SKM-1 treated with dmso at 0.1 percent for 144 hours (cell line): ENCODE data around the gene KRTAP5-10.
"Not testable (repeated sequence)": the region's sequence is repeated elsewhere in the genome, so short reads cannot be mapped to it uniquely, and the experiment has no call there.

Source experiments
- DNase-seq: peaks from one replicate; lab custom pipeline; 2025; ENCODE audit not compliant: unreplicated experiment; lab: John Stamatoyannopoulos, UW

Gene KRTAP5-10, protein sequence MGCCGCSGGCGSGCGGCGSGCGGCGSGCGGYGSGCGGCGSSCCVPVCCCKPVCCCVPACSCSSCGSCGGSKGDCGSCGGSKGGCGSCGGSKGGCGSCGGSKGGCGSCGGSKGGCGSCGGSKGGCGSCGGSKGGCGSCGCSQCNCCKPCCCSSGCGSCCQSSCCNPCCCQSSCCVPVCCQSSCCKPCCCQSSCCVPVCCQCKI

GRCh38 chr11:71565263-71565662 is at the start of gene KRTAP5-10:
KRTAP5-10 (plus strand) TSS chr11:71565563; CDS start chr11:71565588, 25 bp downstream.
- no peak for DNase-seq

- no peak for DNase-seq
Observed at GRCh38 chr11:71518506-71519471, 46.6 kb upstream of the KRTAP5-10 start.

GRCh38 chr11:71519546-71519945 is 45.8 kb upstream of the KRTAP5-10 start:
- DNase-seq: no peak

GRCh38 chr11:71525188-71525937 is 40.0 kb upstream of the KRTAP5-10 start:
- DNase-seq: no peak

DNA sequence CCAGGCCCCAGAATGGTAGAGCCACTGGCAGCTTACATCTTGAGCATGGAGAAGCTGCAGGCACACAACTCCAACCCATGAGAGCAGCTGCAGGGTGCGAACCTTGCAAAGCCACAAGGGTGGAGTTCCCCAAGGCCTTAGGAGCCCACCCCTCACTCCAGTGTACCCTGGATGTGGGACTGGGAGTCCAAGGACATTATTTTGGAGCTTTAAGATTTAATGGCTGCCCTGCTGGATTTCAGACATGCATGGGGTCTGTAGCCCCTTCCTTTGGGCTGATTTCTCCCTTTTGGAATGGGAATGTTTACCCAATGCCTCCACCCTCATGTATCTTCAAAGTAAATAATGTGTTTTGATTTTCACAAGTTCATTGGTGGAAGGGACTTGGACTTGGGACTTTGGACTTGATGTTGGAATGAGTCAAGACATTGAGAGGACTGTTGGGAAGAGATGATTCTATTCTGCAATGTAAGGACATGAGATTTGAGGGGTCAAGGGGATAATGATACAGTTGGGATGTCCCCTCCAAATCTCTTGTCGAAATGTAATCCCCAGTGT is 39.3 kb upstream of the KRTAP5-10 start:
- no peak for DNase-seq

- DNase-seq: not testable (repeated sequence)
Observed at GRCh38 chr11:71526796-71527575, 38.4 kb upstream of the KRTAP5-10 start, which contains the start of gene KRTAP5-7. KRTAP5-7 (plus strand) TSS chr11:71527267; CDS start chr11:71527301, 34 bp downstream.

GRCh38 chr11:71527576-71528210 is 37.7 kb upstream of the KRTAP5-10 start:
- DNase-seq: no peak

DNA sequence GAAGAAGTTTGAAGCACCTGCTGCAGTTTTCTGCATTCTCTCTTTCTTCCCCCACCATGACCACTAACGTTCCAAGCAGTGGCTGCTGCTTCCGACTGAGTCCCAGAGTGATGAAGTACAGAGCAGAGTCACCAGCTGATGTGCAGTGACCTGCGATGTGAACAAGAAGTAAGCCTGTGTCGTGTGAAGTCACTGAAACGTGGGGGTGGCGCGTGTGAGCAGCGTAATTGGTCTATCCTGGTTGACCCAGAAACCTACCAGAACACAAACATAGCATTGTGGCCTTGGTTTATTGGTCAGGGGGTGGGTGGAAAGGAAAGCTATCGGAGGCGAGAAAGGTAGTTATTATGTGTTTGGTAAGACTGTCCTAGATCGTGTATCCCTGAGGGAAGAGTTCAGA is 34.8 kb upstream of the KRTAP5-10 start:
- DNase-seq: no peak

DNA sequence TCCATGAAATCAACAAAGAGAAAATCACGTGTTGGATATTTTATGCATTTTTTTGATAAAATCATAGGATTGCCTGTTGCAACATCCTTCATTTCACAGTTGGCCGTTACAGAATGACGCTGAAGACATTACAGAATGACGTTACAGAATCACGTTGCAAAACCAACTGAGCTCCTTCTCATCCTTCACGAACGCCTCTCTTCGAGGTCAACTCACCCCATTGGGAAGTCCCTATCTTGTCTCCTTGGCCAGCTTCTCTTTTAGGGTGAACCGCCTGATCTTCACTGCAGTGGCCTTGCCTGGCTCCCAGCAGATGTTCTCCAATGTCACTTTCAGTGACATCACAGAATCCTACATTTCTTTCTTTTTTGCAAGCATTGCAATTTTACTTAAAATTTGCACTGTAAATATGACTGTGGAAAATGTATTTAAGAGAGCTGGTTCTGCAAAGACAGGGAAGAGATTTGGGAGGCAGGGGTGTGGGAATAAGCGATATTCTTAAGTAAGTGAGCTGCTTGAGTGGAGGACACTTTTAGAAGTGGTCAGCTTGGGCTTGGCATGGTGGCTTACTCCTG is 33.2 kb upstream of the KRTAP5-10 start:
- DNase-seq: no peak

DNA sequence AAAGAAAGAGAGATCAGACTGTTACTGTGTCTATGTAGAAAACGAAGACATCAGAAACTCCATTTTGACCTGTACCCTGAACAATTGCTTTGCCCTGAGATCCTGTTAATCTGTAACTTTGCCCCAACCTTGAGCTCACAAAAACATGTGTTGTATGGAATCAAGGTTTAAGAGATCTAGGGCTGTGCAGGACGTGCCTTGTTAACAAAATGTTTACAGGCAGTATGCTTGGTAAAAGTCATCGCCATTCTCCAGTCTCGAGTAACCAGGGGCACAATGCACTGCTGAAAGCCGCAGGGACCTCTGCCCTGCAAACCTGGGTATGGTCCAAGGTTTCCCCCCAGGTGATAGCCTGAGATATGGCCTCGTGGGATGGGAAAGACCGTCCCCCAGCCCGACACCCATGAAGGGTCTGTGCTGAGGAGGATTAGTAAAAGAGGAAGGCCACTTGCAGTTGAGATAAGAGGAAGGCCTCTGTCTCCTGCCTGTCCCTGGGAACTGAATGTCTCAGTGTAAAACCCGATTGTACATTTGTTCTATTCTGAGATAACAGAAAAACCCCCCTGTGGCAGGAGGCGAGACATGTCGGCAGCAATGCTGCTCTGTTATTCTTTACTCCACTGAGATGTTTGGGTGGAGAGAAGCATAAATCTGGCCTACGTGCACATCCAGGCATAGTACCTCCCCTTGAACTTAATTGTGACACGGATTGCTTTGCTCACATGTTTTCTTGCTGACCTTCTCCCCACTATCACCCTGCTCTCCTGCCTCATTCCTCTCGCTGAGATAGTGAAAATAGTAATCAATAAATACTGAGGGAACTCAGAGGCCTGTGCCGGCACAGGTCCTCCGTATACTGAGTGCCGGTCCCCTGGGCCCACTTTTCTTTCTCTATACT is 30.4 kb upstream of the KRTAP5-10 start:
- DNase-seq: not testable (repeated sequence)

DNA sequence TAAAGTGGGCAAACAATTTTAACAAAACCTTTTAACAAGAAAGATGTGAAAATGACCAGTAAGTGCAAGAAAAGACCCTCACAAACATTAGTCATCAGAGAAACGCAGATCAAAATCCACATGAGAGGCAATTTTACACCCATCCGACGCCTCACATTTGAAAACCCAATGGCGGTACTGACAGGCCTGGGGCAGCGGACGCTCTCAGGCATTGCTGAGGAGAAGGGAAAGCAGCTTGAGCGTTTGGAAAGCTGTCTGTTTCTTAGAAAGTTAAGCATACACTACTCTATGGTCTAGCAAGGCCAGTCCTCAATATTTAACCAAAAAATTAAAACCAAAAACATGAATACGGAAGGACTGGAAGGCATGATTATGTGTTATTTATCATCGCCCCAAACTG is 29.5 kb upstream of the KRTAP5-10 start:
- DNase-seq: no peak

GRCh38 chr11:71537537-71537936 is 27.8 kb upstream of the KRTAP5-10 start:
- no peak for DNase-seq

DNA sequence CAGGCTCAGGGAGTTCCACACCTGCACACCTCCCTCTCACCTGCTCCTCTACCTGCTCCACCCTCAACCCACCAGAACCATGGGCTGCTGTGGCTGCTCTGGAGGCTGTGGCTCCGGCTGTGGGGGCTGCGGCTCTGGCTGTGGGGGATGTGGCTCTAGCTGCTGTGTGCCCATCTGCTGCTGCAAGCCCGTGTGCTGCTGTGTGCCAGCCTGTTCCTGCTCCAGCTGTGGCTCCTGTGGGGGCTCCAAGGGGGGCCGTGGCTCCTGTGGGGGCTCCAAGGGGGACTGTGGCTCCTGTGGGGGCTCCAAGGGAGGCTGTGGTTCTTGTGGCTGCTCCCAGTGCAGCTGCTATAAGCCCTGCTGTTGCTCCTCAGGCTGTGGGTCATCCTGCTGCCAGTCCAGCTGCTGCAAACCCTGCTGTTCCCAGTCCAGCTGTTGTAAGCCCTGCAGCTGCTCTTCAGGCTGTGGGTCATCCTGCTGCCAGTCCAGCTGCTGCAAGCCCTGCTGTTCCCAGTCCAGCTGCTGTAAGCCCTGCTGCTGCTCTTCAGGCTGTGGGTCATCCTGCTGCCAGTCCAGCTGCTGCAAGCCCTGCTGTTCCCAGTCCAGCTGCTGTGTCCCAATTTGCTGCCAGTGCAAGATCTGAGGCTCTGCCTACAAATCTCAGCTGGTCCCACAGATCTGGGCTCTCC is 27.2 kb upstream of the KRTAP5-10 start, which contains the start of gene KRTAP5-8:
TSS of gene KRTAP5-8 (plus strand) at position 49 of the 689 bp plus-strand sequence. CDS start at position 80, 31 bp downstream.
- DNase-seq: not testable (repeated sequence)

DNA sequence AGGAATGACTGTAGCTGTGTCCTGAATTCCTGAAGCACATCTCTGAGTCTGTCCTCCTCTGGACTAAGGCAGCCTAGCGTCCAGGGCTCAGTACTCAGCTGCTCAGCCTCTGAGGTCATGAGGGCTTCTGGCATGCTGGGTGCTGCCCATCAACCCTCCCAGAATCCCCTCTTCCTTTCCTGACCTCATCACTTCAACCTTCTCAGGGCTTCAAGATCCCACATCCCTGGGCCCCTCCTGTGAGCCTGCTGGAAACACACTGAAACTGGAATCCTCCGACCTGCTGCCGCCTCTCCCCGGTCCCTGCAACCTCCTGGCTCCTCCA is 26.7 kb upstream of the KRTAP5-10 start:
- DNase-seq: no peak

DNA sequence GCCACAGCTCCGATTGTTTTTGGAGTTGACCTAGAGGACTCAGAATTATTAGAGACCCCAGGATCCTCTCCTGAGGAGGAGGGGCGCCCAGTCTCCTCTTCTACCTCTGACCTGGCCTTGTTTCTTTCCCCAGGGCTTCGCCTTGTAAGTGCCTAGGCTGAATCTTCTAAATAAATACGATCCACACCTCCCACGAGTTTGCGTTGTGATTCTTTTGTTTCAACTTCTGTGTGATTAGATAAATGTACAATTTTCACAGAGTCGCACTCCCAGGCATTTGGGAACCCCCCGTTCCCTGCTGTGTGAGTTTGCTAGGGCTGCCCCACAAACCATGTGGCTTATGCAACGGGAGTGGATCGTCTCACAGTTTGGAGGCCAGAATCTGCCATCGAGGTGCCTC is 26.3 kb upstream of the KRTAP5-10 start:
- no peak for DNase-seq

DNA sequence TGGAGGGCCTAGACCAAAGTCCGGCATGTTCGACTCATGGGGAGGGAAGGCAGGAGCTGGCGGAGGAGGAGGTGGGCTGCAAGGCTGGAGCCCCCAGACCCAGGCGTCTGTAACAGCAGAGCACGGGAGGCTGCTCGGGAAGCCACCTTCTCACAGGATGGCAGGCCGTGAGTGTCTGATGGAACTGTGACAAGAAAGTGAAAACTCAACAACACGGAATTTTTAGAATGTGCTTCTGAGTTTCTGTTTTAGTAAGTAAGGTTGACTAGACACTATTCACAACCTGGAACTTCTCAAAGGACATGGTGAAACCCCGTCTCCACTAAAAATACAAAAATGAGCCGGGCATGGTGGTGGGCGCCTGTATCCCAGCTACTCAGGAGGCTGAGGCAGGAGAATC is 25.4 kb upstream of the KRTAP5-10 start:
- not testable (repeated sequence) for DNase-seq

DNA sequence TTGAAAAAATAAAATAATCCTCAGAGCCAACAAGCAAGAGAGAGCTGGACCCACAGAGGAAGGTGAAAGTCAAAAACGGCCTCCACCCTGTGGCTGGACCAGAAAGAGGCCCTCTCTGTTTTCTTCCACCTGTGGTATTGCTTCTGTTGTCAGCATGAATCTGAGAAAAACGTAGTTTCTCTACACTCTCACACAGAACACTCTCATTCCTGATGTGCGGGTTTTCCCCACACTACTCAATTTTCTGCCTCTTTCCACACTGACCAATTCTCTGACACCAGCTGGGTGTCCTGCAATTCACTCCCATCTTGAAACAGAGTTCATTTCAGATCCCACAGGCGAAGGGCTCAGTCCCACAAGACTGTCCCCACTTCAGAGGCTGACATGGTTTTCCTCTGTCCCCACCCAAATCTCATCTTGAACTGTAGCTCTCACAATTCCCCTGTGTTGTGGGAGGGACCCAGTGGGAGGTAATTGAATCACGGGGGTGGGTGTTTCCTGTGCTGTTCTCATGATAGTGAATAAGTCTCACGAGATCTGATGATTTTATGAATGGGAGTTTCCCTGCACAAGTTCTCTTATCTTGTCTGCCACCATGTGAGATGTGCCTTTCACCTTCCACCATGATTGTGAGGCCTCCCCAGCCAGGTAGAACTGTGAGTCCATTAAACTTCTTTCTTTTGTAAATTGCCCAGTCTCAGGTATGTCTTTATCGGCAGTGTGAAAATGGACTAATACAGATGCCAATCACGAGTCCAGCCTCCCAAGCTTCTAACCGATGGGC is 24.6 kb upstream of the KRTAP5-10 start:
- not testable (repeated sequence) for DNase-seq
